Measurements from ENCODE around the gene FHIT.

FHIT gene

GRCh38 chr3:60758171-60758570, 493.1 kb downstream of the FHIT start:
- TF ChIP-seq GATA2 (IDR thresholded peaks at IDR 0.05; ENCODE audit: low read depth, low read length) (no peak), GATA3 (IDR thresholded peaks at IDR 0.05; ENCODE audit: low read depth, low read length) (no peak)

GRCh38 chr3:60757724-60758123, 493.5 kb downstream of the FHIT start:
- TF ChIP-seq GATA3 (IDR thresholded peaks at IDR 0.05; ENCODE audit: low read depth, low read length) (no peak), GATA2 (IDR thresholded peaks at IDR 0.05; ENCODE audit: low read depth, low read length) (no peak)

DNA sequence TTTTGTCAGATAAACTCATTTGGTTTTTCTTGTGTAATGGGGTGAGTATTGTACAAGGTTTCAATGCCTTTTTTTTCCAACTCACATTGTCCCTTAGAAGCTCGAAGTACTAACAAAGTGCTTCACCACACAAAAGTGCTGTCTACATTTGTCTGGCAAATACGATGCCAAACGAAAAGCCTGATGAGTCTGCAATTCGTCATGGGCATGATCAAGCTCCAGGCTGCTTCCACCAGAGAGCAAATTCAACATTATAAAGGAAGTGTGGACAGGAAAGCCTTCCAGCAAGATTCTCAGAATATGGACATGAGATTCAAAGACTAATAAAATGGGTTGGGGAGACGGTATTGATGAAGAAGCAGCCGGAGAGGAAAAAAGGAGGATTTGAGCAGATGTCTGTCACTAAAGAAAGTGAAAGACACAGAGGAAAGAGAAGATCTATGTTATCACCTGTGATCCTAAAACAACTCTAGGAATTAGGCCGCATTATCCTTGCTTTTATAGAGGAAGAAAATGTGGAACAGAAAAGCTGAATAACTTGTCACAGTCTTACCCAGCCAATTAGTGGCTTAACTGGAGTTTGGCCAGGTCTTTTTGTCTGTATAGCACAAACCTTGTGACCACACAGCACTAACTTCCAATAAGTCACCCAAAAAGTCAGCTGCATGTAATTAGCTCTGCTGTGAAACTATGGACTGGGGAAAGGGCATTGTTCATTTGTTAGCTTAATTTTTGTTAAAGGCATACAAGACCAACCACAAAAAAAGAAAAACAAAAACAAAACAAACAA, 494.8 kb downstream of the FHIT start:
- TF ChIP-seq GATA3 (IDR thresholded peaks at IDR 0.05; ENCODE audit: low read depth, low read length) = no peak
- no peak for TF ChIP-seq GATA2 (IDR thresholded peaks at IDR 0.05; ENCODE audit: low read depth, low read length)

DNA sequence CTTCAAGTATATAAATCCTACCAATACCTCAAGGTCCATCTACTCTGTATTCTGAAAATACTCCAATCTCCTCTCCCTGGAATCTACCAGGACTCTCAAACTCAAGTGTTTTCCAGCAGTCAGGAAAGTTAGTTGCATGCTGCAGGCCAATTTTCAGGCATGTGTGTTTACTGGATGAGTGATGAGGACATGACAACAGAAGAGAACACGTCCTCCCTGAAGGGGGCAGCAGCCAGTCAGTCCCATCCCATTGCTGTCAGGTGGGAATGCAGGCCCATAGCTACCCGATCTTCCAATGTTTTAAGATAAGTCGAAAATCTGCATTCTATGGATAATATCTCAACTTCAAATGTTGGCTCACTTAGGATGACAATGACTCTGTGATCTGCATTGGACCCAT, 496.2 kb downstream of the FHIT start:
- TF ChIP-seq GATA3 (IDR thresholded peaks at IDR 0.05; ENCODE audit: low read depth, low read length) (no peak), GATA2 (IDR thresholded peaks at IDR 0.05; ENCODE audit: low read depth, low read length) (no peak)

GRCh38 chr3:60754617-60755016, 496.6 kb downstream of the FHIT start:
- TF ChIP-seq GATA2 (IDR thresholded peaks at IDR 0.05; ENCODE audit: low read depth, low read length) = no peak
- TF ChIP-seq GATA3 (IDR thresholded peaks at IDR 0.05; ENCODE audit: low read depth, low read length) = no peak

- no peak for TF ChIP-seq GATA3 (IDR thresholded peaks at IDR 0.05; ENCODE audit: low read depth, low read length)
- no peak for TF ChIP-seq GATA2 (IDR thresholded peaks at IDR 0.05; ENCODE audit: low read depth, low read length)
These were observed 498.4 kb downstream of the FHIT start for GRCh38 chr3:60752809-60753208.

GRCh38 chr3:60746695-60747416, 504.4 kb downstream of the FHIT start:
- no peak for TF ChIP-seq GATA3 (IDR thresholded peaks at IDR 0.05; ENCODE audit: low read depth, low read length)
- no peak for TF ChIP-seq GATA2 (IDR thresholded peaks at IDR 0.05; ENCODE audit: low read depth, low read length)

DNA sequence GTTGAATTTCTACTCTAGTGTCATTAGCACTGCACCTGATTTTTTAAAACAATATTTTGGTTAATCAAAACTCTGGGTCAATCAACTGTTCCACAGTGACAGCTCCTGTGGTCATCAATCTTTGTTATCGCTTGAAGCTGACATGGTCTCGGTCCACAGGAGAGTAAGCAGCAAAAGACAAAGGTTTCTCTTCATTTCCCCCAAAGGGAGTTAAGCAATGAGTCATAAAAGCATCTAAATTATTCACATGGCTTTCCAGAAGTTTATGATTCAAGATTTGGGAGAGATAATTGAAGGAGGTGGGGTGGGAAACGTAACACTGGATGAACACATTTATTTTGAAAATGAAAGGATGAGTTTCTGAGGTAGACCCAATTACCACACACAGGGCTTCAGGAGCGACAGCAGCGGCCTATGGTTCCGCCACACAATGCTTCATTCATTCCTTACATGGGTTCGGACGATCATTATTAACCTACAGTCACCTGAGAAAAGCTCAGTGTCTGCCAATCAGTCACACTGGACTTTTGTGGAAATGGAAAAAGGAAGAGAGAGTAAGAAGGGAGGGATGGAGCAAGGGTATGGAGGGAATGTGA, 505.1 kb downstream of the FHIT start:
- TF ChIP-seq GATA2 (IDR thresholded peaks at IDR 0.05; ENCODE audit: low read depth, low read length) (no peak), GATA3 (IDR thresholded peaks at IDR 0.05; ENCODE audit: low read depth, low read length) (no peak)

DNA sequence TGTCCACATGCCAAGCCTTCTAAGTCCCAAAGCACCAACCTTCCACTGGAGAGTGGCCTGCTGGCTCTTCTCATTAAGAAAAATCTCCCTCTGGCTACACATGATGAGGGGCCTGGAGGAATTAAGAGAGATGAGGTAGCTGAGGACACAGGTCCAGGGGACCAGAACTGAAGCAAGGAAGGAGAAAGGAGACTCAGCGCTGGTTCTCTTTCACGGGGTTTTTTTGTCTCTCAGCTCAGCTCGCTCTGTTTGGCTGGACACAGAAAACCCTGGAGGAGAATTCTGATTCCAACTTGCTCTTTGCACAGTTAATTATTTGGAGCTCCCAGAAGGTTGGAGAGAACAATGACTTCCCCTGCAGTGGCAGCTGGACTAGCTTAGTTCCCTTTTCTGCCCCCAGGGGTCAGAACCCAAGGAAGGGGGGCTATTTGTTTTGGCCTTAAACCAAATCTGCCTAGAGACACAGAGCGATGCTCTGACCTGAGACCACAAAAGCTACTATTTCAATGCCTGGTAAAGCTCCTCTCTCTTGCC, 507.6 kb downstream of the FHIT start:
- TF ChIP-seq GATA3 (IDR thresholded peaks at IDR 0.05; ENCODE audit: low read depth, low read length) (no peak), GATA2 (IDR thresholded peaks at IDR 0.05; ENCODE audit: low read depth, low read length) (no peak)

GRCh38 chr3:60742606-60743145, 508.6 kb downstream of the FHIT start:
- TF ChIP-seq GATA2 (IDR thresholded peaks at IDR 0.05; ENCODE audit: low read depth, low read length) = no peak
- TF ChIP-seq GATA3 (IDR thresholded peaks at IDR 0.05; ENCODE audit: low read depth, low read length) = no peak

GRCh38 chr3:60737633-60738399, 513.4 kb downstream of the FHIT start:
- TF ChIP-seq GATA3 (IDR thresholded peaks at IDR 0.05; ENCODE audit: low read depth, low read length) (no peak), GATA2 (IDR thresholded peaks at IDR 0.05; ENCODE audit: low read depth, low read length) (no peak)

DNA sequence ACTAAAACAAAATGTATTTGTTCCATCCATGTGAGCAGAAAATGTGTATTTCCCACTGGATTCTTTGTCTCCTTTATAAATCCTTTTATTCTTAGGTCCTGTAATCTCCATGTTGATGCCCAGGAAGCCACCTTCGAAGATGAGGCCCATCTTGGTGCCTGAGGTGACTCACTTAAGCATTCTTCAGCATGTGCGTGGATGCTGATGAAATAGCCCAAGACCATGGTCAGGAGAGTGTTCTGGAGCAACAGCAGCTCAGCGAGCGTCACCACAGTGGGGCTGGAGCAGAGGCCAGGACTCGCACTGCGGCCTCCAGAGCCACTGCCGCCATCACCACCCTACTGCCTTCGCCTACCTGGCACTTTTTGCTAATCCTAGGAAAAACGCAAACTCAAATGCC, 520.9 kb downstream of the FHIT start:
- TF ChIP-seq GATA2 (IDR thresholded peaks at IDR 0.05; ENCODE audit: low read depth, low read length) = no peak
- TF ChIP-seq GATA3 (IDR thresholded peaks at IDR 0.05; ENCODE audit: low read depth, low read length) = no peak

DNA sequence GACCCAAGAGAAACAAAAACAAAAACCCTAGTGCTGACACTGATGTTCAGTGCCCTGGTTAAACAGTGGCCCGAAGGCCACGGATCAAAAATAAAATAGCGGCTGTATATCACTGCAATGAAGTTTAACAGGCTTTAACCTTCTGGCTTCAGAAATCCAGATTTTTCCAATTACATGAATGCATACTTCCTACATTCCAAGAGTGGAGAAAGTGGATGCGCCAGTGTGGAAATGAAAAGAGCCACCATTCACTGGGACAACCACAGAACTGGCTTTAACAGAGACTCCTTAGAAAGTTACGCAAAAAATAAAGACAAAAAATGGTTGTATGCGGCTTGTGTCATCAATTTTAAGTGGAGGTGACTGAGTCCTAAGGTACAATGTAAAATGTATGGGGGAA, 522.2 kb downstream of the FHIT start:
- TF ChIP-seq GATA2 (IDR thresholded peaks at IDR 0.05; ENCODE audit: low read depth, low read length) = no peak
- no peak for TF ChIP-seq GATA3 (IDR thresholded peaks at IDR 0.05; ENCODE audit: low read depth, low read length)

Measured in SH-SY5Y (cell line).